ENCODE results near the gene NDUFB7.
A peak's percentile ranks its signal among the peaks of the same experiment; 100 is the strongest.
"Not testable (repeated sequence)": the region's sequence is repeated elsewhere in the genome, so short reads cannot be mapped to it uniquely, and the experiment has no call there.

Gene NDUFB7

DNA sequence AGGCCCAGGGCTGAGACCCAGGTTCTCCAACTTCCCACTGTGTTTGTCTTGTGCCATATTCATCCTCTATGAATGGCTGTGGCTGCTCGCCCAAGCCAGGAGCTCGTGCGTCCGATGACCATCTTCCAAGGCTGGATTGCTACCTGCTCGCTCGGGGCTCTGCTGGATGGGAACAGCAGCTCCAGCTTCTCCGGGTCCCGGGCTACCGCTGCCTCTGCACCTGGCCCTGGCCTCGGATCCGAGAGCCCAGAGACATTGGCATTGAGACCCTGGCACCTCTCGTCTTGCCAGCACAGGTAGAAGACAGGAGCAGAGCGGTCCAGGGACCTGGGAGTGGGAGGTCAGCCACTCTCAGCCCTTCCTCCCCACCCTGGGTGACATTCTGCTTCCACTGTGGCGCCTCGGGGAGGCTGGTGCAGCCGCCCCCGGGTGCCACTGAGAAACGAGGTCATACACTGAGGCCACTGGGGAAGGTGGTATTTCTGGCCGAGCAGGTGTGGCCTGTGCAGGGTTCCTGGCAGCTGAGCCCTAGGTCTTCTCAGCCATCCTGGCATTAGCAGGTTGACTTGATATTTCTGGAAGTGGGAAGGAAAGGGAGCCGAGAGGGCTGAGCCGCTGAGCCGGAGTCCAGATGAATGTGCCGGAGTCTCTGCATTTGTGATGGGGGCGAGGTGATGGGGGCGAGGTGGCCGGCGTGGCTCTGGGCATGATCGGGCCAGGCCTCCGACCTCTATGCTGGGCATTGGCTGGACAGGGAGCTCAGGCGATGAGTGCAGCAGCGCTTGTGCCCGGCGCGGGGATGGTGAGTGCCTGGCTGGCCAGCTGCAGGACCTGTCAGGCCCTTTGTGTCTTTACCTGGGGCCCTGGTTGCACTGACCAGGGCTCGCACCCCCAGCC, 18.6 kb downstream of the NDUFB7 start:
- no peak for DNase-seq (ENCODE audit: low read depth, low spot score)

DNA sequence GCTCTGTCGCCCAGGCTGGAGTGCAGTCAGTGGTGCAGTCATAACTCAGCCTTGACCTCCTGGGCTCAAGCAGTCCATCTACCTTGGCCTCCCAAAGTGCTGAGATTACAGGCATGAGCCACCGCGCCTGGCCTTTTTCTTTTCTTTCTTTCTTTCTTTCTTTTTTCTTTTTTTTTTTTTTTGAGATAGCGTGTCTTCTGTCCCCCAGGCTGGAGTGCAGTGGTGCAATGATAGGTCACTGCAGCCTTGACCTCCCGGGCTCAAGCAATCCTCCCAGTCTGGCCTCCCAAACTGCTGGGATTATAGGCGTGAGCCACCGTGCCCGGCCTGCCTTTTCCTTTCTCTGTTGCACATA, 19.9 kb downstream of the NDUFB7 start:
- not testable (repeated sequence) for DNase-seq (ENCODE audit: low read depth, low spot score)

DNA sequence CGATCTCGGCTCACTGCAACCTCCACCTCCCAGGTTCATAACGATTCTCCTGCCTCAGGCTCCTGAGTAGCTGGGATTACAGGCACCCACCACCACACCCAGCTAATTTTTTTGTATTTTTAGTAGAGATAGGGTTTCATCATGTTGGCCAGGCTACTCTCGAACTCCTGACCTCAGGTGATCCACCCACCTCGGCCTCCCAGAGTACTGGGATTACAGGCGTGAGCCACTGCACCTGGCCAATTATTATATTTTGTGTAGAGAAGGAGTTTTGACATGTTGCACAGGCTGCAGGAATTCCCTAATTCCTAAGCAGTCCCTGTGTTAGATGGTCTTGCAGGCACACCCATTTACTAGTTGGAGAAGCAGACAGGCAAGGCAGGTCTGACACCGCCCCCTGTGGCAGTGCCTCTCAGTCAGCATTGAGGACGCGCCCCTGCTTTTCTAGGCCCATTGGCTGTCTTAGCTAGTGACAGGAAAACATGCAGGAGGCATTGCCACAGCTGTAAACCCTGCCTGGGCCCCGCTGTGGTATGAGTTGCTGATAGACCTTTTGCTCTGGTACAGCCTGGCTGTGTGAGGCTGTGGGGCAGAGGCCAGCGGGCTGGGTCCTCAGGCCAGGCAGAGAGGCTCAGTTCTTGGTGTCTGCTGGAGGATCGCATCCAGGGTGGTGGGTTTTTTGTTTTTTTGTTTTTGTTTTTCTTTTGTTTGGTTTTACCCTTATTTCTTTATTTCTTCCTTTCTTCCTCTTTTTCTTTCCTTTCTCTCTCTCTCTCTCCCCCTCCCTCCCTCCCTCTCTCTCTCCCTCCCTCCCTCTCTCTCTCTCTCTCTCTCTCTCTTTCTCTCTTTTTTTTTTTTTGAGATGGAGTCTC, 20.5 kb downstream of the NDUFB7 start:
- peak; percentile 50 for DNase-seq (ENCODE audit: low read depth, low spot score)

DNA sequence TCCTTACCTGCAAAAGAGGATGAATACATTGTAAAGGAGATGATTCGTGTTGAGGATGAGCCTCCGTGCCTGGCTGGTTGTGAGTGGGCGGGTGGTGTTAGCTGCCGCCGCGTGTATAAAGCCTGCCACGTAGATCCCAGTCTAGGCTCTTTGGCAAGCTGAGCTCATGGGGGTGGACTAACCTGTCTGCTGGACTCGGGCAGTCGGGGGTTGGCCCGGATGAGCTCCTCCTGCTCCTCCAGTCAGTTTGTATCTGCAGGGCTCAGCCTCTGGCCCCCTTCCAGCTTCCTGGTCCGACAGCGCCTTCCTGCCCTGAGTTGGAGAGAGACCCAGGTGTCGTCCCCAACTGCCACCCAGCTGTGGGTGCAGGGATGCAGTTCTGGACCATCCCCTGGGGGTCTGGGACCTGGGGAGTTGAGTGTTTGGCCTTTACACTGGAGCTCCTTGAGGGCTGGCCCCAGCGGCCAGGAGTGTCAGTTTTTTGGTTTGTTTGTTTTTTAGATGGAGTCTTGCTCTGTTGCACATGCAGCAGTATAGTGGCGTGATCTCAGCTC, 21.6 kb downstream of the NDUFB7 start:
- DNase-seq (ENCODE audit: low read depth, low spot score): no peak

DNA sequence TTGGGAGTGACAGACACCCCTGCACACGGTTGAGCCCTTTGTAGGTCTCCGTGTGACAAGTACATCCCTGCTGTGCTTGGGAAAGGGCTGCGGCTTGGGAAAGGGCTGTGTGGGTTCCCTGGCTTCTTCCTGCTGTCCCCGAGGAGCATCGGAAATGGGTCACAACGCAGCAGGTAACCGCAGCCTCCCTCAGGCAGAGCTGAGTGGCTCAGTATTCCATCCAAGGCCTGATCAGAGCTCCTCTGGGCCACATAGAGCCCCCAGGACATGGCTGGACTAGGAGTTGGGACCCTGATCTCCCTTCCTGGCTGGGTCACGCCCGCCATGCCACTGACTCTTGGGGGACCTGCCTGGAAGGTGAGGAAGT, 26.2 kb downstream of the NDUFB7 start:
- DNase-seq (ENCODE audit: low read depth, low spot score): no peak

DNA sequence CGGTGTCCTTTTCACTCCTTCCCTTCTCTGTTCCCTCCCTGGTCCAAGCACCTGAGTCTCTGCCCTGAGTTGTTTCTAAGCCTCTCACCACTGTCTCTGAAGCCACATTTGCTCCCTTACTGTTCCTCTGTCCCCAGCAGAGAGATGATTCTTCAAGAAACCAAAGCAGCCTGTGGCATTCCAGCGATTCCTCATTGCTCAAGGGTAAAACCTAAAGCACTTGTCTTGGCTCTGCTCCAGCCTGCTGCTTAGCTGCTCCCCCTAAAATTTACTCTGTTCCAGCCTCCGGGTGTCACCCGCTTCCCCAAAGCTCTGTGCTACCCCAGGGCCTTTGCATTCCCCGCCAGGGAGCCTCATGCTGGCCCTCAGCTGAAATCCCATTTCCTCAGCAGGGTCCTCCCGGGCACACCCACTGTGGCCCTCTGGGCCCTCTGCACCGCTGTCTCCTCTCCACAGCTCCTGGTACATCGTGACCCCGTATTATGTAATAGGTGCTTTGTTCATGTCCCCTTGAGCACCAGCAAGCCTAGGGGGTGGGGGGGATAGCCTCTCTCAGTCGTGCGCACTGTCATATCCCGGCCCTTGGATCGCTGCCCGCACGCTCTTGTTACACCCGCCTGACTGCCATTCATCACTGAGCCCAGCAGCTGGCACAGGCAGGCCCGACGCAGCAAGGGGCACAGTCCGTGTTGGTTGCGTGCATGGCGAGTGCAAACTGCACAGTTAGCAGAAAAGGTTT, 26.7 kb downstream of the NDUFB7 start:
- DNase-seq (ENCODE audit: low read depth, low spot score): no peak

DNA sequence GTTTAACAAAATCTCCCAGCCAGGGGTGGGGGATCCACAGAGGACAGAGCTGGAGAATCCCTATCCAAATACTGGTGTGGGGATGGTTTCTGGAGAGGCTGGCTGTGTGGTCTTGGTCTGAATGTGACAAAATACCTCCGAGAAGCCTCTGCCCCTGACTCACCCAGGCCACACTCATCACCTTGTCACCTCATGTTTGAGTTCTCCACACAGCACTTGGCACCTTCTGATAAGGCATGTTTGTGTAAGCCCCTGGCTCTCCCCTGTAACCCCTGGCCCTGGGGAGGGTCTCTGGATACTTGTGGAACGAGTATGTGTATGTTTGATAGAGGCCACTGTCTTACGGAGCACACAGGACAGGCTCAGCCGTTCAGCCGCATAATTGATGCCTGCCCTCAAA, 27.8 kb downstream of the NDUFB7 start:
- DNase-seq (ENCODE audit: low read depth, low spot score): no peak

DNA sequence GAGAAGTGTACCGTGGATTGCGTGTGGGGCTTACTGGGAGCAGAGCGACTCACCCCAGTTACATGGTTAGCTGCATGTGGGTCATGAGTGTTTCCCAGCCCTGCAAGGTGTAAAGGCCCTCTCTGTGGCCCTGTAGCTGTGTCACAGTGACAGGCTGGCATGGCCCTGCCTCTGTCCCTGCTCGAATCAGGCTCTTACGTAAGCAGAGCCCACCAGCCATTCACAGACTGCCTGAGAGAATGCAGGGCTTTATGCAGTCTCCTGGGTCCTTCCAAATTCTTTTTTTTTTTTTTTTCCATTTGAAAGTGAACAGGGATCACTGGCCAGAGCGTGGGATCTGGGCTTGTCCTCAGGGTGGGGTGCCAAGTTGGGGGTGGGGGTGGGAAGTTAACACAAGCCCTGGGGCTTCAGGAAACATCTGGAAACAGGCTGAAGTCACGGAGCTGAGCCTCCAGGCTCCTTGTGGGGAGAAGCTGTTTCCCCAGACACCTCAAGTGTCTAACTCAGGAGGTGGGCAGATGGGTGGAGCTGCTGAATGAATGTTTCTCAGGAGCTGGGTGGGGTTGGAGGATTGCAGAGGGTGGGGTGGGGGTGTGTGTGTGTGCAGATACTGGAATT, 29.0 kb downstream of the NDUFB7 start:
- no peak for DNase-seq (ENCODE audit: low read depth, low spot score)

DNA sequence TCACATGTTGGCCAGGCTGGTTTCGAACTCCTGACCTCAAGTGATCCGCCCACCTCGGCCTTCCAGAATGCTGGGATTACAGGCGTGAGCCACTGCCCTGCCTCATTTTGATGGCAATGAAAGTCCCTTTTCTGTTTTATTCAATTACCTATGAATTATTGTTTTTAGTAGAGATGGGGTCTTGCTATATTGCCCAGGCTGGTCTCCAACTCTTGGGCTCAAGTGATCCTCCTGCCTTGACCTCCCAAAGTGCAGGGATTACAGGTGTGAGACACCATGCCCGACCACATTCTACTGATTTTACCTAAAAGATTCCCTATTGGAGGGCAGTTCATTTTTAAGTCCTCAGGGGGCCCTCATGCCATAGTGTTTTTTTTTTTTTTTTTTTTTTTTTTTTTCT, 29.9 kb downstream of the NDUFB7 start:
- DNase-seq (ENCODE audit: low read depth, low spot score): not testable (repeated sequence)

DNA sequence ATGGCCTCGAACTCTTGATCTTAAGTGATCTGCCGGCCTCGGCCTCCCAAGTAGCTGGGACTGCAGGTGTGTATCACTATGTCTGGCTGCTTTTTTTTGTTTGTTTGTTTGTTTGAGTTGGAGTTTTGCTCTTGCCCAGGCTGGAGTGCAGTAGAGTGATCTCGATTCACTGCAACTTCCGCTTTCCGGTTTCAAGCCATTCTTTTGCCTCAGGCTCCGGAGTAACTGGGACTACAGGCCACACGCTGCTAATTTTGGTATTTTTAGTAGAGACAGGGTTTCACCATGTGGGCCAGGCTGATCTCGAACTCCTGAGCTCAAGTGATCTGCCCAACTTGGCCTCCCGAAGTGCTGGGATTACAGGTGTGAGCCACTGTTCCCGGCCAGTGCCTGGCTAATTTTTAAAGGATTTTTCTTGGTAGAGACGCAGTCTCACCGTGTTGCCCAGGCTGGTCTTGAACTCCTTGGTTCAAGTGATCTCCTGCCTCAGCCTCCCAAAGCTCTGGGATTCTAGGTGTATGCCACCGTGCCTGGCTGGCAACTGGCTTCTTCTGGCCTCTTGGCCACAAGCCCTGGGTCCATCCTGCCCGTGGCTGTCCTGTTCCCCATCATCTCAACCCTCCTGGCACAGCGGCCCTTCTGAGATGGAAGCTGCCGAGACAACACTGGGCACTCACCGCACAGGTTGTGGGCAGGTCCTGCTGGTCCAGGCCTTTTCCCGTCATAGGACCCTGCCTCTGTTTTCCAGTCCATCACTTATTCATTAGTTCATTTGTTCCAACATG, 30.9 kb downstream of the NDUFB7 start:
- DNase-seq (ENCODE audit: low read depth, low spot score): no peak

DNA sequence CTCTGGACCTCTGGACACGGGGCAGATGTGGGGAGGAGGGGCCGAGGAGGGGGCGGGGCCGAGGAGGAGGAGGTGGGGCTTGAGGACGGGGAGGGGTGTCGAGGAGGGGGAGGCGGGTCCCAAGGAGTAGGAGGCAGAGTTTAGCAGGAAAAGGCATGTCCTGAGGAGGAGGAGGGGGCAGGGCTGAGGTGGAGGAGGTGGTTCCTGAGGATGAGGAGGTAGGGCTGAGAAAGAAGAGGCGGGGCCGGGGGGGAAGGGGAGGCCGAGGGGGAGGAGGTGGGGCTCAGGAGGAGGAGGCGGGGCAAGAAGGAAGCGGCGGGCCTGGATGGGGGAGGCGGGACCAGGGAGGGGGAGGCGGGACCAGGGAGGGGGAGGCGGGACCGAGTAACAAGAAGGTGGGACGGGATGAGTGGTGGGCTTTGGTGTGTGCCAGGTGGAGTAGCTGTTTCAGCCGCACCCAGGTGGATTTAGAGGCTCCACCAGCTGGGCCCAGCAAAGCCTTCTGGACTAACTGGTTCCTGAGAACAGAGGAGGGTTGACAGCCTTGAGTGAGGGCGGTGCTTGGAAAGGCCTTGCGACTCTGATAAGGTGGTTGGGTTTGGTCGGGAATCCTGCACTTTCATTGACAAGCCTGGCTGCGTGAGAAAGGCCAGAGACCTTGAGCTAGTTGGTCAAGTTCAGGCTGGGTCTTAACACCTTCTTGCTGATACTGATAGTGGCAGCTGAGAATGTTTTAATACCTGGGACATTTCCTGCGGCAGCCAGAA, 34.8 kb downstream of the NDUFB7 start:
- DNase-seq (ENCODE audit: low read depth, low spot score): no peak

DNA sequence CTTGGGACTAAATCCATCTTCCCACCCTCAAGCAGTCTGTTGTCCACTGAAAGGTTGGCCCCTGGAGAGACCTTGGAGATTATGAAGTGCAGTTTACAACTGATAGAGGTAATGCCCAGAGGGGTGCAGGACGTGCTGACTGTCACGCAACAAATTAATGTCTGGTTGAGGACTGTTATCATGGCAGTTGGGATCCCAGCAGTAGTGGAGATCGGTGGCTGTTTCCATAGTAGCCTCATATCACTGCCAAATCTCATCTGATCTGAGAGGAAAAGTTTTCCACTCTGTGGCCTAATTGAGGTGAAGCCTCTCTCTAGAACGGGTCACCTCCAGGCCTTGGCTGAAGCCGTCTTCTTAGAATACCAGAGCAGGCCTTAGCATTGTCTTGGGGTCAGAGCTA, 38.4 kb downstream of the NDUFB7 start:
- DNase-seq (ENCODE audit: low read depth, low spot score): no peak

DNA sequence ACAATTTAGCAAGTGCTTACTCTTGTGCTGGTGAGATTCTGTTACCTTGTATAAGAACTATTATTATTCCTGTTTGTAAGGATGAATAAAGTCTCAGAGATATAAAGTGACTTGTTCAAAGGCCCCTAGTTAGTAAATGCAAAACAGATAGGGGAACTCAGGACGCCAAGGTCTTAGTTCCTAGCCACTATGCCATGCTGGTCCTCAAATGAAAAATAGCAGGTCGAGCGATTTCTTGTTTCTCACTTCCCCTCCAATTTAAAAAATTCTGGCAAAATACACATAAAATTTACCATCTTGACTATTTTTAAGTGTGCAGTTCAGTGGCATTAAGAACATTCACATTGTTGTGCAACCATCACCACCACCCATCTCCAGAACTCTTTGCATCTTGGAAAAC, 41.4 kb downstream of the NDUFB7 start:
- no peak for DNase-seq (ENCODE audit: low read depth, low spot score)

DNA sequence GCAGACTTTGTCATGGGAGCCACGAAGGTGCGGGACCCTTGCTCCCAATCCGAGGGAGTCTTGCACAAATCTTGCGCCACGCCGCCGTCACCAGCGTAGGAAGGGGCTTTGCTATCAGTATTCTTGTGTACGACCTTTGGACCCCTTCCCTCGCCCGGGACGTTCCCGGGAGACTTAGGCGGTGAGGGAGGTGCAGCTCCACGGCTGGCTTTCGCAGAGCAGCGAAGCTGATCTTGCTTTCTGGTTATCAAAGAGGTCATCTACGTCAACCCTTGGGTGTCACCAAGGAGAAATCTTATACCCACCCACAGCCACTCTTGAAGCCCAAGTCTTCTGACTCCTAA, 41.9 kb downstream of the NDUFB7 start:
- no peak for DNase-seq (ENCODE audit: low read depth, low spot score)

DNA sequence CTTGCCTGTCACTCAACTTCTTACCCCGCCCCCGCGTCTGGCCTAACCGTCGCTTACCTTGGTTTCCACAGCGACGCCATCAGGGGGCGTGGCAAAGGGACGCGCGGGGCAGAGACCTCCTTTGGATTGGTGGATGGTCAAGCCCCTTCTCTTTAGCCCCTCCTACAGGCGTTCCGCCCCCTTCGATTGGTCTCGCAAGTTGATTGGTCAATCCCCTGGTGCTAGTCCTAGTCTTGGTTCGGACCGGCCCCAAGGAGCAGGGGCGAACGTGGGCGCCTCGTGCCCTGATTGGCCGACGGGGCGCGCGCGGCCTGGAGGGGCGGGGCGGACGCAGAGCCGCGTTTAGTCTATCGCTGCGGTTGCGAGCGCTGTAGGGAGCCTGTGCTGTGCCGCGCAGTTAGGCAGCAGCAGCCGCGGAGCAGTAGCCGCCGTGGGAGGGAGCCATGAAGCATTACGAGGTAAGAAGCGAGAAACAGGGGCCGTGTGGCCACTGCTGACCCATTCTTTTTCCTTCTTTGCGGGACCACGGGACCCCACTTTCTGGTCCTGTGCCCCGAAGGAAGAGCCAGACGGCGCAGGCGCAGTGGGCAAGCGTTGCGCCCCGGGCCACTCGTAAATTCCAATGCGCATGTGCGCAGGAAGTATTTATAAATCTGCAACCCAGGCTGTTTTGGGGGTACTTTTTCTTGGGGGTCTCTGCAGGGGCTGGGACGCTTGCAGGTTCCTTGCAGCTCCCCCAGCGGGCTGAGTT, 42.4 kb downstream of the NDUFB7 start, which contains the start of gene TECR:
Gene TECR, plus strand, starts transcription at position 341 of the 751 bp plus-strand sequence. Its CDS starts 103 bp downstream, at position 444.
- DNase-seq (ENCODE audit: low read depth, low spot score): peak; percentile 100

DNA sequence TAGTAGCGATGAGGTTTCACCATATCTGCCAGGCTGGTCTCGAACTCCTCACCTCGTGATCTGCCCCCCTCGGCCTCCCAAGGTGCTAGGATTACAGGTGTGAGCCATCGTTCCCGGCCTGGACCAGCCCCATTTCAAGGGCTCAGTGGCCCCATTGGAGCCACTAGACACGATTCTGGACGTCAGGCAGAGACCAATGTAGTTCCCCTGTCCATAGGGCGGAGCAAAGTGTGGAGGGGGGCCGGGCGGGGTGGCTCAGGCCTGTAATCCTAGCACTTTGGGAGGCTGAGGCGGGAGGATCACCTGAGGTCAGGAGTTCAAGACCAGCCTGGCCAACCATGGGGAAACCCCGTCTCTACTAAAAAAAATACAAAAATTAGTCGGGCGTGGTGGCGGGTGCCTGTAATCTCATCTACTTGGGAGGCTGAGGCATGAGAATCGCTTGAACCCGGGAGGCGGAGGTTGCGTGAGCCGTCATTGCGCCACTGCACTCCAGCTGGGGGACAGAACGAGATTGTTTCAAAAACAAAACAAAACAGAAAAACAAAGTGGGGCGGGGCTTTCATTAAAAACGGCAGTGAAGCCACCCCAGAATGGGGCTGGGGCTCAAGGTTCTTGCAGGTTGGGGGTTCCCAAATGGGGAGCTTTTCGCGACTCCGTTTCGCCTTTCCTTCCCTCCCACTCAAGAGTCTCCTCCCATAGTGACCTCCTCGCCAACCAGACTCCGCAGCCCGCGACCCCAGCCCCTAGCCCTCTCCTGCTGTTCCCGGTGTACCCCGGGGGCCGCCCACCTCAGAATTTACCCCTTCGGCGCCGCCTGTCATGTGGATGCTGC, 43.2 kb downstream of the NDUFB7 start:
- DNase-seq (ENCODE audit: low read depth, low spot score): no peak

DNA sequence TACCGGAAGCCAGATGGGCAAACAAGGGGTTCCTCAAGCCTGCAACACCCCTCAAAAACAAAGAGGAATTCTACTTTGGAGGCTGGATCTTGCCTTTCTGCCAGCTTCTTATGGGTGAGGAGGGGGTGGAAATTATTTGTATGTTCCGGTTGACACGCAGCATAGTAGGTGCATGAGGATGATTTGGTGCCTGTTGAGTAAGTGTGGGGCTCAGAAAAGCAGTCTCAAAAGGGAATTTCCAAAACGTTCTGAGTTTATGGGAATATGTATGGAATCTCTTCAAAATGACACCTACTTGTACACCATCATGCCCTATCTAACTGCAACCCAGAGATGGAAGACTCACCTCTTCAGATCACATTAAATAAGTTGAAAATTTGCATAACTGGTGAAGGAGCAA, 45.4 kb downstream of the NDUFB7 start:
- DNase-seq (ENCODE audit: low read depth, low spot score): no peak

DNA sequence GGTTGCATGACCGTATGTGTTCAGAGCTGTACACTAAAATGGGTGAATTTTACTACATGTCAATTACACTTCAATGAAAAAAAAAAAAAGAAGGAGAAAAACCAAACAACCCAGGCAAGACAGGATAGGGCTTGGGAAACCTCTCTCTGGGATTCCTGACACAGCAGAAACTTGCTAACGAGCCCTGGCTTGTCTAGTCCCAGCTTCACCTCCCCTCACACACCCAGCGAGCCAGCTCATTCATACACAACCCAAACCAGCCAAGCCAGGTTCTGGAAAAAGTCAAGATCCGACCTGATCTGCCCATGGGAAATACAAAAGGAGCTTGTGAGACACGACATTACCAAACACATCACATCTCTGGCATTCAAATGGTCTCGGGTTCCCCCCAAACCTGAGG, 46.1 kb downstream of the NDUFB7 start:
- DNase-seq (ENCODE audit: low read depth, low spot score): no peak

Measured in activated CD4-positive, CD25-positive, alpha-beta regulatory T cell treated with anti-CD3 and anti-CD28 coated beads, Interleukin-2, amount 50 U/mL, for 16 hours (primary cell).